SK-N-MC (cell line): Measurements from ENCODE around the gene ICOS.

Source experiments
- EZH2 ChIP-seq: fragments of 200-600 bp; sonication (generic); IDR thresholded peaks from one replicate; pipeline ENCODE4 v1.6.1; 2017; ENCODE audit warnings: antibody characterized with exemption
- POLR2AphosphoS5 ChIP-seq: IDR thresholded peaks from 2 replicates; pipeline ENCODE4 v1.6.1; 2012; ENCODE audit warnings: mild to moderate bottlenecking, low read depth, low read length, borderline replicate concordance

GRCh38 chr2:203973676-203974075 lies 37.1 kb downstream of the ICOS start:
- TF ChIP-seq EZH2 (no peak), POLR2AphosphoS5 (no peak)
